HepG2 (cell line): ENCODE results near the gene PLCG1. TPM values are rescaled to one million over a fixed set of nuclear protein-coding genes. Genes with fewer than 3 reads are reported as not detected.

ENCODE experiments used
- ATAC-seq: fragments of 200-7000 bp; cut with Tn5 transposase; 3 replicates; pipeline ENCODE4 v1.9.1; 2020; ENCODE audit warnings: mild to moderate bottlenecking, moderate library complexity
- BruUV-seq: library from RNA; stranded (reverse); fragments of 400-500 nt; replicated peaks from 2 replicates; lab custom pipeline; 2021; lab: Mats Ljungman, UMichigan
- CTCF ChIA-PET: fragments of 300-600 bp; formaldehyde crosslinking; extraction: SDS; loops from one replicate; lab custom pipeline; 2021; ENCODE audit warnings: low total read pairs, inconsistent platforms, low intra/inter-chr PET ratio; lab: Yijun Ruan, JAX
- POLR2A ChIA-PET: fragments of 350-600 bp; sonication (Branson Sonifier 250); formaldehyde crosslinking; loops from one replicate; lab custom pipeline; 2020; ENCODE audit warnings: antibody characterized with exemption, inconsistent platforms; lab: Yijun Ruan, JAX
- DNase-seq: peaks from one replicate; pipeline ENCODE4 v3.0.0-alpha.2; 2015; ENCODE audit warnings: low spot score
- FAIRE-seq: peaks from 3 replicates; lab custom pipeline; 2011; peaks lifted over from hg19 to GRCh38; lab: Jason Lieb, UNC
- H2AFZ ChIP-seq: one replicate; pipeline ENCODE4 v1.6.1; 2011; ENCODE audit warnings: low read length, inconsistent platforms
- H3K27ac ChIP-seq: fragments of 300-600 bp; 3 replicates; pipeline ENCODE4 v1.8.0; 2011; ENCODE audit warnings: mixed run types, mild to moderate bottlenecking, mixed read lengths, low read length, inconsistent platforms; ENCODE audit not compliant: insufficient read depth; ENCODE audit errors: extremely low read length
- H3K27me3 ChIP-seq, 2 experiments: fragments of 200-600 bp in 1 of 2; 2 replicates in 1 of 2; 3 replicates in 1 of 2; pipeline versions ENCODE4 v1.6.0 to v1.8.0; 2011; ENCODE audit warnings: low read length in 2 of 2, mild to moderate bottlenecking in 2 of 2, moderate library complexity in 2 of 2, inconsistent platforms in 1 of 2; ENCODE audit not compliant: insufficient read depth in 2 of 2, control insufficient read depth in 1 of 2
- H3K36me3 ChIP-seq, 2 experiments: fragments of 200-600 bp in 1 of 2; replicated peaks in 1 of 2; 2 replicates in 1 of 2; 3 replicates in 1 of 2; pipeline versions ENCODE4 v1.5.1 to v1.8.0; 2011; ENCODE audit warnings: low read length in 2 of 2, inconsistent platforms in 1 of 2; ENCODE audit not compliant: insufficient read depth in 2 of 2, control insufficient read depth in 1 of 2
- H3K4me1 ChIP-seq: 2 replicates; pipeline ENCODE4 v1.5.1; 2012; ENCODE audit warnings: low read length, inconsistent platforms; ENCODE audit not compliant: insufficient read depth
- H3K4me2 ChIP-seq: 2 replicates; pipeline ENCODE4 v1.6.0; 2011; ENCODE audit warnings: low read depth, low read length, inconsistent platforms
- H3K4me3 ChIP-seq, 3 experiments: fragments of 200-600 bp in 1 of 3; sonication (generic), shearing (Covaris generic) in 1 of 3; replicated peaks in 1 of 3; 2 replicates each; pipeline ENCODE4 v1.5.1; 2011 to 2016; ENCODE audit warnings: low read length in 3 of 3, inconsistent platforms in 2 of 3, low read depth in 2 of 3, mild to moderate bottlenecking in 2 of 3, control low read depth in 1 of 3, mixed read lengths in 1 of 3; ENCODE audit not compliant: insufficient read depth in 1 of 3
- H3K79me2 ChIP-seq: one replicate; pipeline ENCODE4 v1.6.1; 2011; ENCODE audit warnings: low read length, inconsistent platforms; ENCODE audit not compliant: insufficient read depth
- H3K9ac ChIP-seq: 2 replicates; pipeline ENCODE4 v1.6.0; 2011; ENCODE audit warnings: mild to moderate bottlenecking, low read depth, low read length, inconsistent platforms; ENCODE audit not compliant: insufficient read depth
- H3K9me3 ChIP-seq: 2 replicates; pipeline ENCODE4 v1.5.1; 2012; ENCODE audit warnings: mild to moderate bottlenecking, low read length
- H4K20me1 ChIP-seq: 2 replicates; pipeline ENCODE4 v1.6.0; 2011; ENCODE audit warnings: inconsistent platforms, mild to moderate bottlenecking, low read length, moderate library complexity; ENCODE audit not compliant: insufficient read depth
- CREM ChIP-seq, 2 experiments: sonication (generic) in 1 of 2; formaldehyde crosslinking in 1 of 2; IDR thresholded peaks; 2 replicates each; pipeline versions ENCODE4 v1.4.0 to v1.6.1; 2016 to 2020; ENCODE audit warnings: antibody characterized with exemption in 1 of 2, mild to moderate bottlenecking in 1 of 2, missing genetic modification reagents in 1 of 2
- PRDM4 ChIP-seq: sonication (generic); formaldehyde crosslinking; IDR thresholded peaks from 2 replicates; pipeline ENCODE4 v1.9.0; 2021; ENCODE audit warnings: missing genetic modification reagents, borderline replicate concordance
- ZFP36L1 ChIP-seq: sonication (generic); formaldehyde crosslinking; IDR thresholded peaks from 2 replicates; pipeline ENCODE4 v1.8.0; 2022; ENCODE audit warnings: mild to moderate bottlenecking, missing genetic modification reagents, moderate library complexity
- ZMYM3 ChIP-seq: sonication (generic); formaldehyde crosslinking; IDR thresholded peaks from 2 replicates; pipeline ENCODE4 v1.5.1; 2020; ENCODE audit warnings: mild to moderate bottlenecking, missing genetic modification reagents
- ZNF138 ChIP-seq: sonication (generic); formaldehyde crosslinking; IDR thresholded peaks from 2 replicates; pipeline ENCODE4 v1.5.0; 2020; ENCODE audit warnings: mild to moderate bottlenecking, low read depth, missing genetic modification reagents
- ZNF30 ChIP-seq: sonication (generic); formaldehyde crosslinking; IDR thresholded peaks from 2 replicates; pipeline ENCODE4 v1.5.0; 2020; ENCODE audit warnings: mild to moderate bottlenecking, missing genetic modification reagents
- ZNF790 ChIP-seq: sonication (generic); formaldehyde crosslinking; IDR thresholded peaks from 2 replicates; pipeline ENCODE4 v1.8.0; 2022; ENCODE audit warnings: missing genetic modification reagents, mild to moderate bottlenecking, borderline replicate concordance
- WGBS: methylation state at CpG from one replicate; pipeline ENCODE4 v1.1.6; 2017; ENCODE audit warnings: low lambda C conversion rate; 5-methylcytosine and 5-hydroxymethylcytosine counted together
- in situ Hi-C: cut with HindIII; loops from 2 replicates; pipeline ENCODE4 v1.10.0; 2017; ENCODE audit warnings: low pct_unique_long_range_greater_than_20kb; ENCODE audit not compliant: extremely low pct_ligation_motif_present
- intact Hi-C: fragments of 100-400 bp; cut with micrococcal nuclease; formaldehyde crosslinking; loops from one replicate; pipeline ENCODE4 v1.10.0; 2022; ENCODE audit not compliant: unreplicated experiment
- polyA plus RNA-seq, 8 experiments: library from polyadenylated mRNA; depleted of rRNA in 3 of 8; stranded (reverse) in 7 of 8; unstranded in 1 of 8; fragments of >200 nt; fragmentation: Illumina TruSeq in 4 of 8; extraction: Trizol in 4 of 8; gene quantifications; 2 replicates each; pipeline versions ENCODE4 v1.2.1 to v1.2.3, GENCODE V29; 2011 to 2016; ENCODE audit warnings: low read depth in 4 of 8, missing spikeins in 1 of 8, mixed read lengths in 1 of 8; ENCODE audit not compliant: insufficient read depth in 1 of 8
- total RNA-seq, 5 experiments: library from RNA; depleted of rRNA; stranded (reverse); fragments of >200 nt; fragmentation: Illumina TruSeq; extraction: Trizol; gene quantifications; 2 replicates each; pipeline ENCODE4 v1.2.3, GENCODE V29; 2016; ENCODE audit warnings: low read depth in 1 of 5

Gene PLCG1
- total and polyA plus RNA-seq, 2 of the 13 experiments (the other 11 are each of a cell fraction or from before 2014, with no cell fraction given): 85.3 to 158 TPM

- CTCF ChIA-PET: no interaction called here
- H3K9me3 ChIP-seq: no peaks in the 10 kb centered on the region
- peaks cover 33 to 81% of the 10 kb centered on the region in 2 experiments for H3K36me3 ChIP-seq
- DNase-seq: no peak
- H2AFZ ChIP-seq: no peak overlapping the region
- ATAC-seq: no peak
- no peak overlapping the region for H3K4me2 ChIP-seq
- no peak for FAIRE-seq
- H3K9ac ChIP-seq: no peak overlapping the region
- peaks cover 31% of the 10 kb centered on the region for H3K4me1 ChIP-seq
- H3K79me2 ChIP-seq: no peaks in the 10 kb centered on the region
- intact Hi-C loops: no loop called here
- TF ChIP-seq ZNF30 (CRISPR knock-in tag): no peak
- TF ChIP-seq PRDM4 (CRISPR knock-in tag): no peak
- TF ChIP-seq ZFP36L1 (CRISPR knock-in tag): no peak
- no peak for TF ChIP-seq ZNF138 (CRISPR knock-in tag)
- TF ChIP-seq ZNF790 (CRISPR knock-in tag): no peak
- no peak for TF ChIP-seq CREM (IDR thresholded peaks at IDR 0.05)
- no peak for TF ChIP-seq CREM (CRISPR knock-in tag; IDR thresholded peaks at IDR 0.05)
- TF ChIP-seq ZMYM3 (CRISPR knock-in tag): no peak
- TF ChIP-seq, all 625 proteins: peak for 0
- in situ Hi-C loops: no loop called here
- no TSS peak for BruUV-seq
- Histone ChIP-seq H3K27ac (no peak overlapping the region), H3K4me3 (no peak overlapping the region), H3K27me3 (no peaks in the 10 kb centered on the region), H4K20me1 (no peaks in the 10 kb centered on the region)
- POLR2A ChIA-PET: no interaction called here
- WGBS: 93% methylated on average over 5 of the region's 5 CpGs
Observed at GRCh38 chr20:41111578-41111951, 25.8 kb upstream of the PLCG1 start.
